GM21723 (cell line): ENCODE data around the gene APH1B.
"Not testable (repeated sequence)": the region's sequence is repeated elsewhere in the genome, so short reads cannot be mapped to it uniquely, and the experiment has no call there.

ENCODE experiments used
- ATAC-seq: cut with Tn5 transposase; IDR thresholded peaks from one replicate; pipeline ENCODE4 v1.9.1; 2021; ENCODE audit warnings: mild to moderate bottlenecking, moderate library complexity; ENCODE audit not compliant: unreplicated experiment

Gene APH1B

DNA sequence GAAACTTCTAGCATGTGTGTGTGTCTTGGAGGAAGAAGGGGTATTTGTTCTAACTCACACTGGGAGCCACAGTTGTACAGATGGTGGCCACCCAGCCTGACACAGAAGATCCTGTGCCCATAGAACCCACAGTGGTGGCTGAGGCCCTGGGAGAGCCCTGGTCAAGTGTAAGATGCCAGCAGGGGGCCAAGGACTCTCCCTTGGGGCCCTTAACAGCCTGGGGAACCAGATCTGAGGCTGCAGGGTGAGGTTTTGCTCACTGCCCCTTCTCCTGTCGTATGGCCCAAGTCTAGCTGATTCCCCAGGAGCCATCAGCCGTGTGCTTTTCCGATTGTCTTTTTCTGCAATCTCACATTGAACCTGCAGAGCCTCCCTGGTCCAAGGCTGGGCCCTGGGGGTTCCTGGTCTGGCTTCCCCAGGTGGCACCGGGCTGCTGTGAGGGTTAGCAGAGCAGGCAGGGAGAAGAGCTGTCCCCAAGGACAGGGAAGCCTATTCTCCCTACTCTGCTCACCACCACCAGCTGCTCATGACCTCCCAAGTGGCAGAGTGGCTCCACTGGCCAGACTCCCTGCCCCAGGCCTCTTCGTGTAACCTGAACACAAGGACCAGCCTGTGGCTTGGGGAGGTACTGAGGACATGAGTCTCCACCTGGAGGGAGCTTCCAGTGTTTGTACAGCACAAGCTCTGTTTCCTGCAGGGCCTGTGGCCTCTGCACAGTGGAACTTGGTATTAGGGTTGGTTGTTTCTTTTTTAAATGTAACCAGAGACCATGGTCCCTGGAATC is 52.4 kb downstream of the APH1B start:
- no peak for ATAC-seq

DNA sequence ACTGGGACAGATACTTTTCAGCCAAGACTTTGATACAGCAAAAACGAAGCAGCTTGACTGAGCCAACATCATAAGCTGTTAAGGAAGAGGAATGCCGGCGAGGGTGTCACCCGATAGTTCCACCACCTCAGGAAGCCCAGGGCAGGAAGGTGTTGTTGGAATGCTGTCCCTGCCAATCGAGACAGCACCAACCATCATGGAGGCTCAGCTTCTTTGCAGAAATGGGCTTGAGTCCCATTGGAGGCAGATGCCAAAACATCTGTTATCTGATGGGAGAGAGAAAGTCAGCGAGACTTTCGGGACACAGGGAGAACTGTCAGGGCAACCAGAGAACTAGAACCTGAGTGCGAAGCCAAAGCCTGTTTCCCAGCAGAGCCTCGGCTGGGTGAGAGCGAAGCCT is 53.5 kb downstream of the APH1B start:
- ATAC-seq: no peak

DNA sequence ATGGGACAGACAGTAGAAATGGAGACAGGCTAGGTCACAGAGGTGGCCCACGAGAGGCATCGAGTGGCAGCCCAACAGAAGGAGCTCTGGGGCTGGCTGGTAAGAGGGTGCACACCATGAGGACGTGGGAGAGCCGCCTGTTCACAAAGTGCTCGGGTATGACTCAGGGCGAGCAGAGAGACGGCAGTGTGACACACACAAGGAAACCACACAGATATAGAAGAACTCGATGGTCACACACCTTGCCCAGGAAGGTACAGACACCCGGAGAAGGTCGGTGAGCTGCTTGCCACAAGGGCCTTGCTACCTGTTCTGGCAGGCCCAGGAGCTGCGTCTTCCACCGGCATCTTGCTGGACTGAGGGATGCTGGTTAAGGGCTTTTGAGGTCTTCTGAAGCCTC is 54.1 kb downstream of the APH1B start:
- ATAC-seq: no peak

DNA sequence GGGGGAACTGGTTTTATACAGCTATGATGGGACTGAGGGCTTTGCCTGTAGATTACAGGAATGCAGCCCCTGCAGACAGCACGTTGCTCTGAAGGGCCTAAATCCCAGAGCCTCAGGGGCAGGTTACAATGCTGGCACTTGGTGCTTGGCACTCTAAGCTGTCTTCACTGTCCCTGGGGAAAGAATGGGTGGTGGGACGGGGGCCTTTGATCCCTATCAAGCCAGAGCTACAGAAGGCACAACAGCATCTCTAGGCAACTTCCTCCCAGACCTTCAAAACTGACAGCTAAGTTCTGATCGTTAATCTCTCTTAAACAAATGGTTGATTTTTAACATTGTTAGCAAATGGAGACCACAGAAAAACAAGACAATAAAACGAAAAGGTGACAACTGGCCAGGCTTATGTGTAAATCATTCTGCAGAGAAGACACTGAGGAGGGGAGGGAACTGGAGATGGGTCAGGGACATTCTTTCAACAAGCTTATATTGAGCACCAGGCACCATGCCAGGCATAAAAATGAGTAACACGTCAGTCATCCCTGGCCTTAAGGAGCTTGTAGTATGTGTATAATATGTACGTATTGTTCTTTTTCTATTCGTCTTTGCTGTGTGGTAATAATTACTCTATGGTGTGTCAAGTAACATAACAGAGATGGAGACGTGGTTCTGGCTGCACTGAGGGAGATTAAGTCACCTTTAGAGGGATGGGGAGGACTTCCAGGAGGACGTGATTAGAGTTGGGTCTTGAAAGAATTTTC is 55.1 kb downstream of the APH1B start:
- no peak for ATAC-seq

DNA sequence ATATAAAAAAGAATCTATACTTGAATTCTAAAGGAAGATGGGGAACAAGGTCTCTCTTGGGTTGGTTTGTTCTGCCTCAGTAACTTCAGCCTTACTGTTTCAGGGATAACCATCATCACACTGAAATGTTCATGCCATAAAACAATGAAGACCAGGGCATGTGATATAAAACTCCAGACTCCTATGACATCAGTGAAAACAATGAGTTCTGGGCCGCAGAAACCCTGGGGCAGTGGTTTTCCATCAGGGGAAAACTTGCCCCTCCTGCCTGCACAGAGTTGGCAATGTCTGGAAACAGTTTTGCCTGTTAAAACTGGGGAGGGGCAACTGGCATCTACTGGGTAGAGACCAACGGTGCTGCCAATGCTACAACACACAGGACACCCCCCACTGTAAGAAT is 57.4 kb downstream of the APH1B start:
- no peak for ATAC-seq

DNA sequence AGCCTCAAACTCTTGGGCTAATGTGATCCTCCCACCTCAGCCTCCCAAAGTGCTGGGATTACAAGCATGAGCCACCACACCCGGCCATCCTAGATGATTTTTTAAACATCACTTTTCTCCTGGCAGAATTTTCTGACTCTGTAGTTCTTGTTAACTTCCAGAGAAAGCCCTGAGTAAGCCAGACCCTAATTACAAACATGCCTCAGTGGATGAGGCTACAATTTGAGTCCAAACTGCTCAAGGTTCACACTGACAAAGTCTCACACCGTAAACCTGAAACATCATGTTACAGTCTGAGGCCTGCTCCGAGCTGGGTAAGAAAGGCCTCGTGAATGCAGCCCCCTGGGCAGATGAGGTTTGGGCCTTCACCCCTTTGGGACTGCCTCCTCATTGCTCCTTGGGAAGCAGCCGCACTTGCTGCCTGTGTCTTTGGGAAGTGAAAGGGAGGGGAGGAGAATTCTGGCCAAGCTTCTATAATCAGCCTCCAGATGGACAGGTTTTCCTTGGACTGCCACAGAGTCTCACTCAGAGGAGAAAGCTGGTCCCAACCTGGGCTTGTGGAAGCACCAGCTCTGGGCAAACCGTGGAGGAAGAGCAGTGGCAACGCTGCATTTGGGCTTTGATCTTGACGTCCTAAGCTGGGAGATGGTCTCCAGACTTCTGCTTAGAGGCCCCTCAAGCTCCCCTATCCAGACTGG is 58.3 kb downstream of the APH1B start:
- no peak for ATAC-seq

DNA sequence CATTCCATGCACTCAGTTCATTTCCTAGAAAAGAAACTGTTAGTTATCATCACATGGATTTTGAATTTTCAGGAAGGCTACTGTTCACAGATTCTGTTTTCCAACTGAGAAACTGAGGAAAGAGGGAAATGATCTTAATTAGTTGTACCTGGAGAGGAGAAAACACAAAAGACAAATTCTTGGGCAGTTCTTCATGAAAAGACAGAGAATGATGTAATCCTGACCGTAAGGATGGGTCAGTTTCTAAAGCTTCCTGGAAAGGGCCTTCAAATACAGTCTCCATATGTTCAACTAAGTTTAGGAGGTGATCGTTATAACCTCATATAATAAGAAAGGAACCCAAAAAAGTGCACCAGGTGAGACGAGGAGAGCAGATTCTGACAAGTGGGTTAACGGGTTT is 59.6 kb downstream of the APH1B start:
- ATAC-seq: no peak

DNA sequence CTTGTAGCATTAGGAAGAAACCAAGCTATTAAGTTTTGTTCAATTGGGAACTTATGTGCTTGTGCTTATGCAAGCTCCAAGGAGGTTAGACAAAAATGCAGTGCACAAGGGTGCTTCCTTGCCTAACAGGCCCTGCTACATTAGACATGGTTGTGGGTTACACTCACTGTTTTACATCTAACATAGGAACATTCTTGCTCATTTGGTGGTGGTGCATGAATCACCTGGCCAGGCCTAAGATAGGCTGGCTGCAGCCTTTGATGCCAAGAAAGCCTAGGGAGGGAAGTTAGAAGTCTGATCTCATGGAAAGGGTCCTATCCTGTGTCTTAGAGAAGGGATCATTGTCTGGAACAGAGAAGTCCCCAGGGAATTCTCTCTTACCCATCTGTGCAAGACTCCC is 60.8 kb downstream of the APH1B start:
- no peak for ATAC-seq

DNA sequence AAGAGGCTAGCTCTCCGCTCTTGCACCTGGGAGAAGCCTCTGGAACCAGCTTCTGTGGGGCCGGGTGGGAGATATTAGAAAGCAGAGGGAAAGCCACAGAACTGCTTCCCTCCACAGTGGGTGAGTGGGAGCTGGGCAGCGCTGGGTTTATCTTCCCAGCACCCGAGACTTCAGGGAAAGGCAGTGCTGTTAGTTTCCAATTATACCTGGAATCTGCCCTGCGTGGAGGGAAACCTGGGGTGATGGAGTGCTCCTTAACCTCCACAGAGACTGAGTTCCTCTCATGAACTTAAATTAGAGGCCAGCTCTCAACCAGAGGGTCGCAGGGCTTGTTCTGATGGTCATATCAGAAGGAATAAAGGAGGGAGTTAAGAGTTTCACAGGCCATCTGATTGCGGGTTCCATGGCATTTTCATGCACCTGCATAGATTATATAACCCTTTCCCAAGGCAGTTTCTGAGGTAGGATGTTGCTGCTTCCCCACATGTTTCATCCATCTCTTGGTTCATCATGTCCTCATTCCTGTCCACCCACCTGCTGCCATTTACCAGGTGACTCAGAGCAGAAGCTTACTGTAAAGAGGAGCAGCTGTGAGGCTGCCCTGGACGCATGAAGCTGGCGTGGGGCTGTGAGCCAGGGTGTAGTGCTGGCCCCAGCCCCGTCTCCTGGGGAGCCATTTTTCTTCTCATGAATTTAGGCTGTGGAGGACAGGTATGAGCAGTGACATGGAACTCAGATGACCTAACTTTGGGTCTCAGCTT is 61.8 kb downstream of the APH1B start:
- no peak for ATAC-seq

DNA sequence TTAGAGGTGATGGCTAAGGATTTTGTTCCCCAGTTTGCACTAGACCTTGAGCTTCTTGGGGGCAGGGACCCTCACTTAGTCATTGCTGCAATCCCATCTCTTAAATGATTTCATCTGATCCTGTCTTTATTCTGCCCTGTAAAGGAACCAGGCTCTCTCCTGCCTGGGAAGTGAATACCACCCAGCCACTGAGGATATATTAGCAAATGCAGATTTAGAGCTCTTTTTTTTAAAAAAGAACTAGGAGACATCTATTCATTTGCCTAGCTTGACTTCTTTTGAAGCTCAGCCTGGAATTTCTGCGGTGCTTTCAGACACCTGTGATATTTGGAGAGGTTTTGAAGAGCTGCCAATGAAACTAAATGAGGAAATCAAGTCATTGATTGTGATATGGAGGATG is 62.4 kb downstream of the APH1B start:
- no peak for ATAC-seq

DNA sequence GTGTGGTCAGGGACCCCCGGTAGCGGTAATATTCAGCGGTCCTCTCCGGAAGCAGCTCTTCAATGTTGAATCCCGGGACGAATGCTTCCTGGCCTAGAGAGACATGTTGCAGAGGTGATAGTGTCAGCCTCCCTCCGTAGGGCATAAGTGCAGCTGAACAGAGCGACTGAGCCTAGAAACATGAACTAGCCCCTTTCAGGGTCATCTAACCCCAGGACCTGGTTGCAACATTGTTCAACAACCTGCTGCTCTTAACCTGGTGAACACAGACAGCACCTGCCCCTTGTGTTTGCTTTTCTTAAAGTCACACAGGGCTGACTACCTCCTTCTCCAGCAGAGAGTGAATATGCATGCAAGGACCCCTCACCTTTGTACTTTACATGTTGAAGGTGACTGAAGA is 62.9 kb downstream of the APH1B start:
- ATAC-seq: no peak

DNA sequence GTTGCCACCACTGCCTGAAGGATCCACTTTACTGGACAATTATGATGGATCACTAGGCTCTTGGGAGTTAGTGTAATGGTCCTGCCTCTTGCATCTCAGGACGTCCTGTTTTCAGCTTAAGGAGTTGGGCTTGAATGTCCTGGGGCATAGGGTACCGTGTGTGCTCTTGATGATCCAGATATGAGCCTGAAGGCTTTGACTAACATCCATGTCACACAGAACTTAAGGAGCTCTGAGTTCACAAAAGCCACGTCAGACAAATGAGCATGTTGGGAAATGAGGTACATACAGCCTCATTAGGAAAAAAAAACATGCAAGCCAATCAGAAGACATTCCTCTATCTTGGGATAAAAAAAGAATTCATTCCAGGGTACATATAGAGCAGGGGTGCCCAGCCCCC is 63.5 kb downstream of the APH1B start:
- ATAC-seq: no peak

DNA sequence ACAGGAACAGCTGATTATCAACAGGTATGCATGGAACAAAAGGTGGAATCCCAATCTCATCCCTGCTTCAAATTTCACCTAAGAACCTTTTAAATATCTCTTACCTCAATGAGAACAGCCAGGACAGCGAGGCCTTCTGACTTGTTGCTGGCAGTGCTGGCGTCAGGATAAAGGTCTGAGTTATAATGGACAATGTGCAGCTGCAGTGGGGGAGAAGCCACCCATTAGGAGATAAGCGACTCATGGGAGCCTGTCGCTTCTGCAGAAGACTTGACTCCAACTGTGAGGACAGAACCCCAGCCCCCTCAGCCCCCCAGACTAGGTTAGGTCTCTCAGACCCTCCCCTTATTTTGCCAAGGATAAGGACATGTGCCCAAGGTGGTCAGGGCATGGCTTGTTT is 64.5 kb downstream of the APH1B start:
- no peak for ATAC-seq

DNA sequence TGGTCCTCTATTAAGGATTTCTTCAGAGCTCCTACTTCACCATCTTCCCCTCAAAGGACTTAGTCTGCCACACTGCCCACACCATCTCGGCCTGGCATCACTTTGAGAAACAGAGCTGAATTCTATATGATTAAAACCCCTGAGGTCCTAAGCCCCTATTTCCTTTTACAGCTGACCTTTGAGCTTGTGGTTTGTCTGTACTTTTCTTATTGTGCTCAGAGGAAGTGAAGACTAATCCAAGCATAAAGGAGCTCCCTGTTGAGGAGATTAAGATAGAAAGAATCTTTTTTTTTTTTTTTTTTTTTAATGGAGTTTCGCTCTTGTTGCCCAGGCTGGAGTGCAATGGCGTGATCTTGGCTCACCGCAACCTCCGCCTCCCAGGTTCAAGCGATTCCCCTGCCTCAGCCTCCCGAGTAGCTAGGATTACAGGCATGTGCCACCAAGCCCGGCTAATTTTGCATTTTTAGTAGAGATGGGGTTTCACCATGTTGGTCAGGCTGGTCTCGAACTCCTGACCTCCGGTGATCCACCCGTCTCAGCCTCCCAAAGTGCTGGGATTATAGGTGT is 65.7 kb downstream of the APH1B start:
- ATAC-seq: not testable (repeated sequence)

DNA sequence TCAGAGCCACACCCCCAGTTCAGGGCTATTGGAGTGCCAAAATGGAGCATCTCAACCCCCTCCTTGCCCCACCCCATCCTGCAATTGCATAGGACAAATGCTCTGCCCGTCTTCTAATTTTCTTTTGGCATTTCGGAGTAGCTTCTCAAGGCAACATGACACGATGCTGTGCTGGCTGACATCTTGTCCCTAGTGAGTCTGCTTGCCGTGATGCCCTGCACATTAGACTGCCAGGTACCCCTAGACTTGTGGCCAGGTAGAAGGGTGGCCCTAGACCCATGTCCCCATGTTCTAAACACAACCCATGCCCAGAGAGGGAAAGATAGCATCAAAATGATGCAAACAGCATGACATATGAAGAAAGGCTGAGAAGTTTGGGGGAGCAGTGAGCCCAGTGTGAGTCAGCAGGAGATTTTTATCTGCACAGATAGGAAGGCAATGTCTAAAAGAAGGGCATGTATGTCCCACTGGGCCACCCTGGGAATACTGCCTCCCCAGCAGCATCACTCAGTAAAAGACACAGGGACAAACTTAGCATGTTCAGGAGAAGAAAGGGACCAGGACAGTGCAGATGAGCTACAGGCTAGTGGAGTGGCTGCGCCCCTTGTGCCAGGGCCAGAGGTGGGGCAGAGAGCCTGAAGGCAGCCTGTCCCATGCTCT is 67.5 kb downstream of the APH1B start:
- no peak for ATAC-seq

DNA sequence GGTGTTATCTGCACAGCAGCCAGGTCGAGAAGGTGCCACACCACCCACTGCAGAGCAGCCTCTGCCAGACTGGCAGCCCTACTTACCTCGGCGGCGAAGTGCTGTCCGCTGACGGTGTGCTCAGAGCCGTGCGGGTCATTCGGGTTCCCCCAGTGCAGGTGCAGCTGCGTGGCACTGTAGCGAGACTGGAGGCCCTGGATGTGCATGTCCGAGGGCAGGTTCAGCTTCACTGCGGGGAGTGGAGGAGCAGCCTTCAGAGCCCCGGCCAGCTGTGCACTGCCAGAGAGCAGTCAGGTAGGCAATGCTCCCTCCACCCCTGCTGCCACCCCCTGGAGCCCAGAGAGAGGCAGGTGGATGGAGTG is 68.0 kb downstream of the APH1B start:
- ATAC-seq: no peak

DNA sequence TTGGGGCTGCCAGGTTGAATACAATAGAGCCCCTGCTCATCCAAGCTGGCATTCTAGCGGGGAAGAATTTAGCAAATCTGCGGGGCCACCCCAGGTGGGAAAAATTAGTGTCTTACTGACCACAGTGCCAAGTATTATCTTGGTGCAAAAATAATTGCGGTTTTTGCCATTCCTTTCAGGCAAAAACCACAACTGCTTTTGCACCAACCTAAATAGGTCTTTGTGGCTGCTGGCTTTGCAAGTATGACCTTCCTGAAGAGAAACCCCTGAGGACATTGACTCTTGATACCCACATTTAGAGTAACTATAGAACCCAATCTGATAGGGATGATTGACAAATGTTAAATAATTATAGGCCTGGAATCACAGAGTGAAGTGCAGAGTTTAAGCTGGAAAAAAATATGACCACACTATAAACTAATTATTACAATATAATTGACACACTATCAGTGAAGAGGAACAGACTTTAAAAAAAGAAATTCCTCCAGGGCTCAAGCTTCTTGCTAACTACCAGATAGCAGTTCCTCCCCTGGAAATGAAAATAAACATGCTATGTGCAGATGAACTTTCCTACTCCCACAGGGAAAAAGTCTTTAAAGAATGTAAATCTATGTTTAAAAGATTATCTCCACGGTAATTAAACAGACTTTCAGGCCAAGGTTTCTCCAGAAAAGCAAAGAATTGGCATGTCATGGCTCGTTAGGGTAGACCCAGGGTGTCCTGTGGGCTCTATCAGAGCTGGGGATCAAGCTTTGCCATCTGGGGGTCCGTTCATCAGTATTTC is 69.9 kb downstream of the APH1B start:
- ATAC-seq: no peak

DNA sequence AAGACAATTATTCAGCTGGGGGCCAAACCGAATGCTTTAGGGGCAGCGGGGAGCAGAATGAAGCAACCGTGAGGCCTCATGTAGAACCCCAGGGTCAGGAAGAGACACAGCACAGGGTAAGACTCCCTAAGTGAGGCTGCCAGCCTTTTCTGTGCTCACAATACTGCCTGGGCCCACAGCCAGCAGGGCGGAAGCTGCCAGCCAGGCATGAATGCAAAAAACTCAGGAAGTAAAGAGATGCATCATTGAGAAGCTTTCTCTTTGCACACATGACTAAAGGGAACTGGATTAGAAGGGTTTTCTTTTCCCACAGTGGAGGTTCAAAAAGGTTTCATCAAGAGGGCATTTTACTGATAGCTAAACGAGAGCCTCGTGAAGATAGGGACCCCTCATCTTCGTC is 71.0 kb downstream of the APH1B start:
- ATAC-seq: no peak

DNA sequence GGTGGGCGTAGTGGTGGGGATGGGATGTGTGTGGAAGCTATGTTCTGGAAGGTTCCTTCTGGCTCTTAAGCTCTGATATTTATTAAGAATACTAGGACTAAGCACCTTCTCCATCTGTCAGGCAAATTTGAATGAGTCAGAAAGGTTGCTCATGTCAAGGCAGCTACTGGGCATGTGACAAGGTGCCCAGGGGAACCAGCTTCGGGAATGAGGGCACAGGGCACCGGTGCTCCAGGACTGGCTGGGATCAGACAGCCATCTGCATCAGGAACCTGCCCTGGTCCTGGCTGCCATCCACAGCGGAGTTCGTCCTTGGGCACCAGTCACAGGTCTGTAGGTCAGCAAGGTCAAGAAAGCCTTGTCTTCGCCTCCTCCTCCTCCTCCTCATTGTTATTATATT is 71.8 kb downstream of the APH1B start:
- no peak for ATAC-seq

DNA sequence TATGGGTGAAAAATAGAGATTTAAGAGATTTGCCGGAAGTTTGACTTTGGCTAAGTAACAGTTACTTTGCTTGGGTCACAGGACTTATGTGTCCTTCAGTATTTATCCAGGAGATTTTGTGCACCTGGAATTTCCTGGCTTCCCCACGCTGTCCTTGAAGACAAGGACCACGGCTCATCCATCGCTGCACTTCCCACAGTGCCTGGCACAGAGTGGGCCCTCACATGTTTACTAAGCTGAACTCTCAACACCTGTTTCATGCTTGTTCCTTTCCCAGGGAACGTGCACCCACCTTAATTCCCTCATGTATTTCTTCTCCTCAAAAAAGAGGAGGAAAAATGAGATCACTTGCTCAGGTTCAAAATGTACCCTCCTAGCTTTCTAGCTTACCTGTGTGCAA is 72.2 kb downstream of the APH1B start:
- ATAC-seq: no peak
